ENCODE measurements around the gene HELZ2.

DNA sequence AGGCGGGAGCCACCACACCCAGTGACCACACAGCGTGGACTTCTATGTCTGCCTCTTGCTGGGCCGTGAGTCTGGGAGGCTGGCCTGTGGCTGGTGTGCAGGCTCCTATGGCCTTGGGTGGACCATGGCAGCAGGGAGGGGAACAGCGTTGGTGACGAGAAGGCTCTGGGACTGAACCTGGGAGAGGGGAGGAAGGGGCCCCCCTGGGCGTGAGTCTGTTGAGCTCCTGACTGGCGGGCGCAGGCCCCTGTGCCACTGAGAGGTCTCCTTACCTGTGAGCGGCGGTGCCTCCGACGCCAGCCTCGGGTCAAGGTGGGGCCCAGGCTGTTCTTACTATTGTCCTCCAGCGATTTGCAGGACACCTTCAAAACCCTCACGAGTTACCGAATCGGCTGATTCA, 12.8 kb upstream of the HELZ2 start:
- TF ChIP-seq MXI1 (IDR thresholded peaks at IDR 0.05; ENCODE audit: borderline replicate concordance, low read depth, low read length), result no peak
- TF ChIP-seq, protein P1, sequence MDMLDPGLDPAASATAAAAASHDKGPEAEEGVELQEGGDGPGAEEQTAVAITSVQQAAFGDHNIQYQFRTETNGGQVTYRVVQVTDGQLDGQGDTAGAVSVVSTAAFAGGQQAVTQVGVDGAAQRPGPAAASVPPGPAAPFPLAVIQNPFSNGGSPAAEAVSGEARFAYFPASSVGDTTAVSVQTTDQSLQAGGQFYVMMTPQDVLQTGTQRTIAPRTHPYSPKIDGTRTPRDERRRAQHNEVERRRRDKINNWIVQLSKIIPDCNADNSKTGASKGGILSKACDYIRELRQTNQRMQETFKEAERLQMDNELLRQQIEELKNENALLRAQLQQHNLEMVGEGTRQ (IDR thresholded peaks at IDR 0.05; ENCODE audit: low read depth, low read length), result no peak
- TF ChIP-seq POLR2A (IDR thresholded peaks at IDR 0.05; ENCODE audit: low read depth, low read length), result no peak
- TF ChIP-seq CEBPB (IDR thresholded peaks at IDR 0.05; ENCODE audit: low read depth, low read length), result no peak
